IPS-NIHi7 (cell line): ENCODE data around the gene IL21.
"Not testable (repeated sequence)": the region's sequence is repeated elsewhere in the genome, so short reads cannot be mapped to it uniquely, and the experiment has no call there.

ENCODE experiments used
- DNase-seq: peaks from one replicate; pipeline ENCODE4 v3.0.0; 2012; ENCODE audit warnings: mixed read lengths; ENCODE audit errors: extremely low spot score

IL21 gene

GRCh38 chr4:122577808-122578781 lies 42.8 kb downstream of the IL21 start:
- DNase-seq: peak; percentile 65

GRCh38 chr4:122577189-122577553 lies 43.7 kb downstream of the IL21 start:
- DNase-seq: no peak

- DNase-seq: peak; percentile 63
These were observed 44.3 kb downstream of the IL21 start for GRCh38 chr4:122576261-122577188.

DNA sequence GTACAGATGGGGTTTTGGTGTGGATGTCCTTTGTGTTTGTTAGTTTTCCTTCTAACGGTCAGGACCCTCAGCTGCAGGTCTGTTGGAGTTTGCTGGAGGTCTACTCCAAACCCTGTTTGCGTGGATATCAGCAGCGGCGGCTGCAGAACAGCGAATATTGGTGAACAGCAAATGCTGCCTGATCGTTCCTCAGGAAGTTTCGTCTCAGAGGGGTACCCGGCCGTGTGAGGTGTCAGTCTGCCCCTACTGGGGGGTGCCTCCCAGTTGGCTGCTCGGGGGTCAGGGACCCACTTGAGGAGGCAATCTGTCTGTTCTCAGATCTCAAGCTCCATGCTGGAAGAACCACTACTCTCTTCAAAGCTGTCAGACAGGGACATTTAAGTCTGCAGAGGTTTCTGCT lies 46.5 kb downstream of the IL21 start:
- not testable (repeated sequence) for DNase-seq

GRCh38 chr4:122562449-122562848 lies 58.4 kb downstream of the IL21 start:
- no peak for DNase-seq
